Measurements from ENCODE around the gene XPR1.

DNA sequence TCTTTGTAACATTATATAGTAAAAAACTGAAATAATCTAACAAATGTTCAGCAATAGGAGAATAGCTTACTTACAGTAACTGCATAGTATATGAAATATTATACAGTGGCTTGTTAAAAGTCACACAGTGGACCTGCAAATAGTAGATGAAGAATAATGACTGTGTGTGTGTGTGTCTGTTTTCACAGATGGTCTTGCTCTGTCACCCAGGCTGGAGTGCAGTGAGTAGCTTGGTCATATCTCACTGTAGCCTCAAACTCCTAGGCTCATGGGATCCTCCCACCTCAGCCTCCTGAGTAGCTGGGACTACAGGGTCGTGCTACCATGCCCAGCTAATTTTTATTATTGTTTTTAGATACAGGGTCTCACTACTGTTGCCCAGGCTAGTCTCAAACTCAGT, 213.5 kb downstream of the XPR1 start:
- TF ChIP-seq, protein P1, sequence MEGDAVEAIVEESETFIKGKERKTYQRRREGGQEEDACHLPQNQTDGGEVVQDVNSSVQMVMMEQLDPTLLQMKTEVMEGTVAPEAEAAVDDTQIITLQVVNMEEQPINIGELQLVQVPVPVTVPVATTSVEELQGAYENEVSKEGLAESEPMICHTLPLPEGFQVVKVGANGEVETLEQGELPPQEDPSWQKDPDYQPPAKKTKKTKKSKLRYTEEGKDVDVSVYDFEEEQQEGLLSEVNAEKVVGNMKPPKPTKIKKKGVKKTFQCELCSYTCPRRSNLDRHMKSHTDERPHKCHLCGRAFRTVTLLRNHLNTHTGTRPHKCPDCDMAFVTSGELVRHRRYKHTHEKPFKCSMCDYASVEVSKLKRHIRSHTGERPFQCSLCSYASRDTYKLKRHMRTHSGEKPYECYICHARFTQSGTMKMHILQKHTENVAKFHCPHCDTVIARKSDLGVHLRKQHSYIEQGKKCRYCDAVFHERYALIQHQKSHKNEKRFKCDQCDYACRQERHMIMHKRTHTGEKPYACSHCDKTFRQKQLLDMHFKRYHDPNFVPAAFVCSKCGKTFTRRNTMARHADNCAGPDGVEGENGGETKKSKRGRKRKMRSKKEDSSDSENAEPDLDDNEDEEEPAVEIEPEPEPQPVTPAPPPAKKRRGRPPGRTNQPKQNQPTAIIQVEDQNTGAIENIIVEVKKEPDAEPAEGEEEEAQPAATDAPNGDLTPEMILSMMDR (IDR thresholded peaks at IDR 0.05): no peak
- TF ChIP-seq POLR2AphosphoS5 (IDR thresholded peaks at IDR 0.05; ENCODE audit: insufficient read depth in 1 of 2, low read depth in 1 of 2): no peak
